HCEC 1CT (cell line): Measurements from ENCODE around the gene SMAD3.
A peak's percentile ranks its signal among the peaks of the same experiment; 100 is the strongest.

ENCODE experiments used
- DNase-seq: peaks from one replicate; pipeline ENCODE4 v3.0.0-alpha.2; 2017

SMAD3 gene

GRCh38 chr15:67036775-67037555, 28.4 kb upstream of the SMAD3 start:
- DNase-seq: no peak

- DNase-seq: no peak
Observed at GRCh38 chr15:67037694-67038093, 27.7 kb upstream of the SMAD3 start.

- DNase-seq: no peak
Observed at GRCh38 chr15:67038736-67039135, 26.7 kb upstream of the SMAD3 start.

GRCh38 chr15:67039384-67040075, 25.9 kb upstream of the SMAD3 start:
- DNase-seq: no peak

- DNase-seq: no peak
Observed at GRCh38 chr15:67040277-67040676, 25.1 kb upstream of the SMAD3 start.

GRCh38 chr15:67042551-67043142, 22.8 kb upstream of the SMAD3 start:
- DNase-seq: no peak

- peak; percentile 88 for DNase-seq
Observed at GRCh38 chr15:67043939-67044771, 21.2 kb upstream of the SMAD3 start.

GRCh38 chr15:67047149-67047661, 18.2 kb upstream of the SMAD3 start:
- no peak for DNase-seq

- DNase-seq: peak; percentile 89
Observed at GRCh38 chr15:67048281-67049279, 16.8 kb upstream of the SMAD3 start.

GRCh38 chr15:67049351-67050044, 15.9 kb upstream of the SMAD3 start:
- peak; percentile 60 for DNase-seq

- DNase-seq: peak; percentile 58
Observed at GRCh38 chr15:67050062-67050461, 15.3 kb upstream of the SMAD3 start.

- DNase-seq: no peak
Observed at GRCh38 chr15:67050522-67051087, 14.8 kb upstream of the SMAD3 start.

- DNase-seq: no peak
Observed at GRCh38 chr15:67051088-67052045, 14.0 kb upstream of the SMAD3 start.

GRCh38 chr15:67054676-67055075, 10.7 kb upstream of the SMAD3 start:
- no peak for DNase-seq

- DNase-seq: no peak
Observed at GRCh38 chr15:67059127-67059553, 6.3 kb upstream of the SMAD3 start.

- no peak for DNase-seq
Observed at GRCh38 chr15:67061811-67062368, 3.5 kb upstream of the SMAD3 start.

- no peak for DNase-seq
Observed at GRCh38 chr15:67062369-67062985, 2.9 kb upstream of the SMAD3 start.
